ENCODE measurements around the gene MZF1.

MZF1 gene

DNA sequence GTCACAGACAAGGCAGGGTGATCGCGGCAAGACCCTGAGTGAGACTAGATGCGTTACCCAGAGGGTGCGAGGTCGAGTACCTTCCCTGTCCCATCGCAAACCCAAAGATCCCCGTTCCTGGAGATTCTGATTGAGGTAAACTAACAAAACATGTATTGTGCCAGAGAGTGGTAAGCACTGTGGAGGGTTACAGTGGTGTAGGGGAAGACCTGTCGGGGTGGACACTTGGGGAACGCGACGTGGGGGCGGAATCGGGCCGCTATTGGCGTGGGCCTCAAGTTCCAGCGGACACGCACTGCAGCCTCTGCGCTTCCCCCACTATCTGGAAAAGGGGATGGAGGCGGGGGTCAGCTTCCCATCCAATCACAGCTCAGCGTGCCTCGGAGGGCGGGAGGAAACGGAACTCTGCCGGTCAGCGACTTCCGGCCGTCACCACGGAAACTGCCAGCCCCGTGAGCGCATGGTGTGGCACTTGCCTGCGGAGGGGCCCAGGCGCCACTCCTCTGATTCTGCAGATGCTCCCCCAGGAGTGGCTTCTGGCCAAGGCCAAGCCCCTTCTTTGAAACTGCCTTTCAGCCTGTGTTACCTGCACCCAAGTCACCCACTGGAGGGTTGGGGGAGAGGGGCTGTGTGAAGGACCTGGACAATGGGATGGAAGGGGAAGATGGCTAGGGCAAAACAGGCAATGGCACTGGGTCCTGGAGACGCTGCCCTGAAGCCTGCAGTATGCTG is 13.7 kb downstream of the MZF1 start (continued):
- TF ChIP-seq, protein P1, sequence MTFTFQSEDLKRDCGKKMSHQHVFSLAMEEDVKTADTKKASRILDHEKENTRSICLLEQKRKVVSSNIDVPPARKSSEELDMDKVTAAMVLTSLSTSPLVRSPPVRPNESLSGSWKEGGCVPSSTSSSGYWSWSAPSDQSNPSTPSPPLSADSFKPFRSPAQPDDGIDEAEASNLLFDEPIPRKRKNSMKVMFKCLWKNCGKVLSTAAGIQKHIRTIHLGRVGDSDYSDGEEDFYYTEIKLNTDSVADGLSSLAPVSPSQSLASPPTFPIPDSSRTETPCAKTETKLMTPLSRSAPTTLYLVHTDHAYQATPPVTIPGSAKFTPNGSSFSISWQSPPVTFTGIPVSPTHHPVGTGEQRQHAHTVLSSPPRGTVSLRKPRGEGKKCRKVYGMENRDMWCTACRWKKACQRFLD (tag by site-specific recombination; IDR thresholded peaks at IDR 0.05): no peak
- TF ChIP-seq ZNF626 (tag by site-specific recombination; IDR thresholded peaks at IDR 0.05) (no peak), ZNF830 (tag by site-specific recombination; IDR thresholded peaks at IDR 0.05; ENCODE audit: low read depth) (no peak), KLF8 (tag by site-specific recombination; IDR thresholded peaks at IDR 0.05) (0 out of 2 replicates have a peak, but pooled peaks have one; percentile 51), EGR2 (tag by site-specific recombination; IDR thresholded peaks at IDR 0.05; ENCODE audit: low read depth) (peak; percentile 91), GLIS1 (tag by site-specific recombination; IDR thresholded peaks at IDR 0.05) (peak; percentile 60; the same call in 1 of the 2 replicates)

DNA sequence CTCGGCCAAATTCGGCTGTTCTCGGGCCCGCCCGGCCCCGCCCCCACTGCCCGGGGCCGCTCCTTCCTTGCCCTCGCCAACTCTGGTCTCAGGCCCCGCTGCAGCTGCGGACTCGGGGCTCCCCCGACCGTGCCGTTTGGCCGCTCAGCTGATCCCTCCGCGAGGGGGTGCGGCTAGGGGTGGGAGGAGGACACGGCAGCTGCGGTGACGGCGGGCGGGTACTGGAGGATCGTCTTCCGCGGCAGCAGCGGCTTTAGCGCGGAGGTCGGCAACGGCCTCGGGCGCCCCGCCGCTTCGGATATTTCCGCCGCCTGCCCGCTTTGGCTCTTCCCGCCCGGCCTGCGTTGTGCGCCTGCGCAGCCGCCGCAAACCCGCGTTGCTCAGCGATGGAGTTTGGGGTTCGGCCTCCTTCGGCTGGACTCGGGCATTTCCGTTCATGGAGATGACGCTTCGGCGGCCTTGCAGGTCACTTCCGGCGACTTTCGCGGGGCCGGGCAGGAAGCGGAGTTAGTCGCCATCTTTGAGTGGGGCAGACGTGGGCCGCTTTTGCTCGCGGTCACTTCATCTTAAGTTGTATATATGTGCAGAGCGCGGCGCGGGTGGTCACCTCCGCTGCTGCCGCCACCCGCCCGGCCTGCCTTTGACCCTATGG is 14.4 kb downstream of the MZF1 start:
- peak overlapping the region; percentile 99 for H3K27ac ChIP-seq (ENCODE audit: extremely low read depth, low read depth, low read length)
- H3K4me1 ChIP-seq (ENCODE audit: control insufficient read depth, insufficient read depth, low read length): peaks cover 17% of the 10 kb centered on the region
- peak overlapping the region; percentile 89 for H3K4me3 ChIP-seq (ENCODE audit: low read depth, low read length)
- ChIA-PET CTCF (no interaction called here), POLR2A (interaction anchor here (0.6 to 4.0 kb wide), 13 partner anchors 9 to 150 kb away, joined by 3 to 62 read pairs (median 5); partner anchors contain the start of genes MZF1, TRIM28, ZBTB45 and ZNF324B)
- no peaks in the 10 kb centered on the region for H3K9me3 ChIP-seq (ENCODE audit: control insufficient read depth, insufficient read depth, low read depth, low read length)
- H3K36me3 ChIP-seq (ENCODE audit: control insufficient read depth in 2 of 2, insufficient read depth in 1 of 2, low read length in 2 of 2): peaks cover 9 to 49% of the 10 kb centered on the region in 2 experiments
- TF ChIP-seq ZNF629 (tag by site-specific recombination; IDR thresholded peaks at IDR 0.05) (peak; percentile 90), ZNF324 (tag by site-specific recombination; IDR thresholded peaks at IDR 0.05) (no peak), ZSCAN30 (tag by site-specific recombination; IDR thresholded peaks at IDR 0.05) (peak; percentile 55; the same call in 1 of the 2 replicates), ZNF37A (tag by site-specific recombination; IDR thresholded peaks at IDR 0.05) (no peak), ZNF48 (tag by site-specific recombination; IDR thresholded peaks at IDR 0.05) (no peak), ZNF175 (tag by site-specific recombination; IDR thresholded peaks at IDR 0.05) (no peak), ZNF394 (tag by site-specific recombination; IDR thresholded peaks at IDR 0.05; ENCODE audit: borderline replicate concordance) (no peak), ZNF391 (tag by site-specific recombination; IDR thresholded peaks at IDR 0.05; ENCODE audit: borderline replicate concordance, low read depth) (no peak), ZNF776 (tag by site-specific recombination; IDR thresholded peaks at IDR 0.05; ENCODE audit: borderline replicate concordance) (no peak), ZNF510 (tag by site-specific recombination; IDR thresholded peaks at IDR 0.05; ENCODE audit: insufficient replicate concordance) (no peak), ZIC2 (tag by site-specific recombination; IDR thresholded peaks at IDR 0.05) (no peak), REPIN1 (tag by site-specific recombination; IDR thresholded peaks at IDR 0.05; ENCODE audit: low read depth) (no peak), GFI1B (tag by site-specific recombination; IDR thresholded peaks at IDR 0.05) (no peak), WT1 (tag by site-specific recombination; IDR thresholded peaks at IDR 0.05) (no peak), ZNF16 (tag by site-specific recombination; IDR thresholded peaks at IDR 0.05; ENCODE audit: low read depth) (no peak), ZNF157 (tag by site-specific recombination; IDR thresholded peaks at IDR 0.05) (no peak), ZNF624 (tag by site-specific recombination; IDR thresholded peaks at IDR 0.05) (no peak), ZNF549 (tag by site-specific recombination; IDR thresholded peaks at IDR 0.05) (no peak), ZBTB20 (tag by site-specific recombination; IDR thresholded peaks at IDR 0.05) (peak; percentile 82; the same call in 1 of the 2 replicates), ZNF600 (tag by site-specific recombination; IDR thresholded peaks at IDR 0.05) (peak; percentile 25)
- TF ChIP-seq, protein P2, sequence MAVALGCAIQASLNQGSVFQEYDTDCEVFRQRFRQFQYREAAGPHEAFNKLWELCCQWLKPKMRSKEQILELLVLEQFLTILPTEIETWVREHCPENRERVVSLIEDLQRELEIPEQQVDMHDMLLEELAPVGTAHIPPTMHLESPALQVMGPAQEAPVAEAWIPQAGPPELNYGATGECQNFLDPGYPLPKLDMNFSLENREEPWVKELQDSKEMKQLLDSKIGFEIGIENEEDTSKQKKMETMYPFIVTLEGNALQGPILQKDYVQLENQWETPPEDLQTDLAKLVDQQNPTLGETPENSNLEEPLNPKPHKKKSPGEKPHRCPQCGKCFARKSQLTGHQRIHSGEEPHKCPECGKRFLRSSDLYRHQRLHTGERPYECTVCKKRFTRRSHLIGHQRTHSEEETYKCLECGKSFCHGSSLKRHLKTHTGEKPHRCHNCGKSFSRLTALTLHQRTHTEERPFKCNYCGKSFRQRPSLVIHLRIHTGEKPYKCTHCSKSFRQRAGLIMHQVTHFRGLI (tag by site-specific recombination; IDR thresholded peaks at IDR 0.05): no peak
- TF ChIP-seq, protein P3, sequence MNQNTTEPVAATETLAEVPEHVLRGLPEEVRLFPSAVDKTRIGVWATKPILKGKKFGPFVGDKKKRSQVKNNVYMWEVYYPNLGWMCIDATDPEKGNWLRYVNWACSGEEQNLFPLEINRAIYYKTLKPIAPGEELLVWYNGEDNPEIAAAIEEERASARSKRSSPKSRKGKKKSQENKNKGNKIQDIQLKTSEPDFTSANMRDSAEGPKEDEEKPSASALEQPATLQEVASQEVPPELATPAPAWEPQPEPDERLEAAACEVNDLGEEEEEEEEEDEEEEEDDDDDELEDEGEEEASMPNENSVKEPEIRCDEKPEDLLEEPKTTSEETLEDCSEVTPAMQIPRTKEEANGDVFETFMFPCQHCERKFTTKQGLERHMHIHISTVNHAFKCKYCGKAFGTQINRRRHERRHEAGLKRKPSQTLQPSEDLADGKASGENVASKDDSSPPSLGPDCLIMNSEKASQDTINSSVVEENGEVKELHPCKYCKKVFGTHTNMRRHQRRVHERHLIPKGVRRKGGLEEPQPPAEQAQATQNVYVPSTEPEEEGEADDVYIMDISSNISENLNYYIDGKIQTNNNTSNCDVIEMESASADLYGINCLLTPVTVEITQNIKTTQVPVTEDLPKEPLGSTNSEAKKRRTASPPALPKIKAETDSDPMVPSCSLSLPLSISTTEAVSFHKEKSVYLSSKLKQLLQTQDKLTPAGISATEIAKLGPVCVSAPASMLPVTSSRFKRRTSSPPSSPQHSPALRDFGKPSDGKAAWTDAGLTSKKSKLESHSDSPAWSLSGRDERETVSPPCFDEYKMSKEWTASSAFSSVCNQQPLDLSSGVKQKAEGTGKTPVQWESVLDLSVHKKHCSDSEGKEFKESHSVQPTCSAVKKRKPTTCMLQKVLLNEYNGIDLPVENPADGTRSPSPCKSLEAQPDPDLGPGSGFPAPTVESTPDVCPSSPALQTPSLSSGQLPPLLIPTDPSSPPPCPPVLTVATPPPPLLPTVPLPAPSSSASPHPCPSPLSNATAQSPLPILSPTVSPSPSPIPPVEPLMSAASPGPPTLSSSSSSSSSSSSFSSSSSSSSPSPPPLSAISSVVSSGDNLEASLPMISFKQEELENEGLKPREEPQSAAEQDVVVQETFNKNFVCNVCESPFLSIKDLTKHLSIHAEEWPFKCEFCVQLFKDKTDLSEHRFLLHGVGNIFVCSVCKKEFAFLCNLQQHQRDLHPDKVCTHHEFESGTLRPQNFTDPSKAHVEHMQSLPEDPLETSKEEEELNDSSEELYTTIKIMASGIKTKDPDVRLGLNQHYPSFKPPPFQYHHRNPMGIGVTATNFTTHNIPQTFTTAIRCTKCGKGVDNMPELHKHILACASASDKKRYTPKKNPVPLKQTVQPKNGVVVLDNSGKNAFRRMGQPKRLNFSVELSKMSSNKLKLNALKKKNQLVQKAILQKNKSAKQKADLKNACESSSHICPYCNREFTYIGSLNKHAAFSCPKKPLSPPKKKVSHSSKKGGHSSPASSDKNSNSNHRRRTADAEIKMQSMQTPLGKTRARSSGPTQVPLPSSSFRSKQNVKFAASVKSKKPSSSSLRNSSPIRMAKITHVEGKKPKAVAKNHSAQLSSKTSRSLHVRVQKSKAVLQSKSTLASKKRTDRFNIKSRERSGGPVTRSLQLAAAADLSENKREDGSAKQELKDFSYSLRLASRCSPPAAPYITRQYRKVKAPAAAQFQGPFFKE (tag by site-specific recombination; IDR thresholded peaks at IDR 0.05; ENCODE audit: borderline replicate concordance): no peak
